A673 (cell line): ENCODE data around the gene SETD4.

ENCODE experiments used
- EZH2 ChIP-seq: fragments of 200-600 bp; sonication (generic); IDR thresholded peaks from 2 replicates; pipeline ENCODE4 v1.6.1; 2017; ENCODE audit warnings: borderline replicate concordance, low read depth, mild to moderate bottlenecking, mixed read lengths, antibody characterized with exemption, low read length; ENCODE audit not compliant: poor library complexity, severe bottlenecking
- TF ChIP-seq, protein P1 (sequence below): fragments of 300-800, 200-600 bp; sonication (generic); conservative IDR thresholded peaks from 2 replicates; pipeline ENCODE4 v1.5.1; 2017; ENCODE audit warnings: low read depth, mild to moderate bottlenecking, antibody characterized with exemption, low read length, moderate library complexity, mixed read lengths

- no peak for TF ChIP-seq EZH2
- TF ChIP-seq, protein P1, sequence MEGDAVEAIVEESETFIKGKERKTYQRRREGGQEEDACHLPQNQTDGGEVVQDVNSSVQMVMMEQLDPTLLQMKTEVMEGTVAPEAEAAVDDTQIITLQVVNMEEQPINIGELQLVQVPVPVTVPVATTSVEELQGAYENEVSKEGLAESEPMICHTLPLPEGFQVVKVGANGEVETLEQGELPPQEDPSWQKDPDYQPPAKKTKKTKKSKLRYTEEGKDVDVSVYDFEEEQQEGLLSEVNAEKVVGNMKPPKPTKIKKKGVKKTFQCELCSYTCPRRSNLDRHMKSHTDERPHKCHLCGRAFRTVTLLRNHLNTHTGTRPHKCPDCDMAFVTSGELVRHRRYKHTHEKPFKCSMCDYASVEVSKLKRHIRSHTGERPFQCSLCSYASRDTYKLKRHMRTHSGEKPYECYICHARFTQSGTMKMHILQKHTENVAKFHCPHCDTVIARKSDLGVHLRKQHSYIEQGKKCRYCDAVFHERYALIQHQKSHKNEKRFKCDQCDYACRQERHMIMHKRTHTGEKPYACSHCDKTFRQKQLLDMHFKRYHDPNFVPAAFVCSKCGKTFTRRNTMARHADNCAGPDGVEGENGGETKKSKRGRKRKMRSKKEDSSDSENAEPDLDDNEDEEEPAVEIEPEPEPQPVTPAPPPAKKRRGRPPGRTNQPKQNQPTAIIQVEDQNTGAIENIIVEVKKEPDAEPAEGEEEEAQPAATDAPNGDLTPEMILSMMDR: no peak
These were observed 55.3 kb downstream of the SETD4 start for GRCh38 chr21:36005018-36005417.
